GM20000 (cell line): ENCODE data around the gene CHST13.

Experiments
- DNase-seq: peaks from one replicate; pipeline ENCODE4 v3.0.0; 2012; ENCODE audit warnings: low spot score
- TF ChIP-seq, protein P1 (sequence below): IDR thresholded peaks from 2 replicates; pipeline ENCODE4 v1.5.1; 2012; ENCODE audit warnings: mild to moderate bottlenecking, control low read depth; ENCODE audit errors: extremely low read depth, missing control alignments

Gene CHST13

DNA sequence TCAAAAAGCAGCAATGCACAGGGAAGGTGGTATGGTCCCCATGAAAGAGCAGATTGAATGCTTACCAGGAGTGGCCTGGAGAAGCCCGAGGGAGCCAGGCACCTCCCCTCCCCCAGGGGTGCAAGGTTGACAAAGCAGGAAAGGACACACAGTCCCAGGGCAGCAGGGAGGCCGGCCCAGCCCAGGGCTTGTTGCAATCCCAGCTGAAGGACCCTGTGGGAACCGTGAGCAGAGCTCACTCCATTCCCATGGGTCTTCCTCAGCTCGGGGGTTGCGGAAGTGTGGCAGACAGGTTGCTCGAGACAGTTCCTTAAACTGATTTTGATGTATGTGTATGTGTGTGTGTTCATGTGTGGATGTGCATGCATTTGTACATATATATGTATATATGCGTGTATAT is 22.2 kb upstream of the CHST13 start:
- TF ChIP-seq, protein P1, sequence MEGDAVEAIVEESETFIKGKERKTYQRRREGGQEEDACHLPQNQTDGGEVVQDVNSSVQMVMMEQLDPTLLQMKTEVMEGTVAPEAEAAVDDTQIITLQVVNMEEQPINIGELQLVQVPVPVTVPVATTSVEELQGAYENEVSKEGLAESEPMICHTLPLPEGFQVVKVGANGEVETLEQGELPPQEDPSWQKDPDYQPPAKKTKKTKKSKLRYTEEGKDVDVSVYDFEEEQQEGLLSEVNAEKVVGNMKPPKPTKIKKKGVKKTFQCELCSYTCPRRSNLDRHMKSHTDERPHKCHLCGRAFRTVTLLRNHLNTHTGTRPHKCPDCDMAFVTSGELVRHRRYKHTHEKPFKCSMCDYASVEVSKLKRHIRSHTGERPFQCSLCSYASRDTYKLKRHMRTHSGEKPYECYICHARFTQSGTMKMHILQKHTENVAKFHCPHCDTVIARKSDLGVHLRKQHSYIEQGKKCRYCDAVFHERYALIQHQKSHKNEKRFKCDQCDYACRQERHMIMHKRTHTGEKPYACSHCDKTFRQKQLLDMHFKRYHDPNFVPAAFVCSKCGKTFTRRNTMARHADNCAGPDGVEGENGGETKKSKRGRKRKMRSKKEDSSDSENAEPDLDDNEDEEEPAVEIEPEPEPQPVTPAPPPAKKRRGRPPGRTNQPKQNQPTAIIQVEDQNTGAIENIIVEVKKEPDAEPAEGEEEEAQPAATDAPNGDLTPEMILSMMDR = no peak

GRCh38 chr3:126502656-126503055 is 21.3 kb upstream of the CHST13 start:
- DNase-seq = no peak
- TF ChIP-seq, protein P1 = no peak

More for the DNA sequence above, 22.2 kb upstream of the CHST13 start:
- DNase-seq = no peak

- DNase-seq = no peak
- TF ChIP-seq, protein P1 = no peak
These were observed 20.3 kb upstream of the CHST13 start for GRCh38 chr3:126503701-126504100.

- TF ChIP-seq, protein P1 = no peak
- DNase-seq = no peak
These were observed 16.1 kb upstream of the CHST13 start for GRCh38 chr3:126507886-126508285.

- no peak for DNase-seq
- TF ChIP-seq, protein P1 = no peak
These were observed 15.4 kb upstream of the CHST13 start for GRCh38 chr3:126508564-126508964.

DNA sequence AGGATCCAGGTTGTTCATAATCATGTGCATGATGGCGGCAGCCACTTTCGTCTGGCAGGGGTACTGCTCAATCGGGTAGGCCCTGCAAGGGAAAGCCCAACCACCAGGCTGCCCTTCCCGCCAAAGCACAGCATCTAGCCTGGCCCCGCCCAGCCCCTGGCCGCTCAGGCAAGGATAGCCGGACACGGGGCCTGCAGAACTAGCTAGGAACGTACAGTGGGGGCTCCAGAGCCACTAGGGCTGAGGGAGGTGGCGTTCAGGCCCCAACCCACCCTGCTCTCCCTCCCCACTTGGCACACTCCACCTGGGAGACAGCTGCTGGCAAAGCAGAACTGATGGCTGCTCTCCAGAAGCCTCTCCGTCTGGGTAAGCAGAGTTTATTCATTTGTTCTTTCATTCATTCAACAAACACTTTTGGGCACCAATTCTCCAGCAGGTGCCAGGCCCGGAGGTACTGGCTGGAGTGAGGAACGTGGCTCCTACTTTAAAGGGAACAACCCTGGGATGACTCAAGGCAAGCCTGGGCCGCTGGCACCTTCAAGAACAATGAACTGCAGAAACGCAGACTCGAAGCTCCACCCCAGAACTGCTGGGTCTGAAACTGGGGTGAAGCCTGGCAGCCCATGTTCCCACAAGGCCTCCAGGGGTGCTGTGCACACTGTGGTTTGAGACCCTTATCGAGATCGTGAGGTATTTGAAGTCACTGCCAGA is 14.2 kb upstream of the CHST13 start:
- TF ChIP-seq, protein P1 = no peak
- DNase-seq = no peak

DNA sequence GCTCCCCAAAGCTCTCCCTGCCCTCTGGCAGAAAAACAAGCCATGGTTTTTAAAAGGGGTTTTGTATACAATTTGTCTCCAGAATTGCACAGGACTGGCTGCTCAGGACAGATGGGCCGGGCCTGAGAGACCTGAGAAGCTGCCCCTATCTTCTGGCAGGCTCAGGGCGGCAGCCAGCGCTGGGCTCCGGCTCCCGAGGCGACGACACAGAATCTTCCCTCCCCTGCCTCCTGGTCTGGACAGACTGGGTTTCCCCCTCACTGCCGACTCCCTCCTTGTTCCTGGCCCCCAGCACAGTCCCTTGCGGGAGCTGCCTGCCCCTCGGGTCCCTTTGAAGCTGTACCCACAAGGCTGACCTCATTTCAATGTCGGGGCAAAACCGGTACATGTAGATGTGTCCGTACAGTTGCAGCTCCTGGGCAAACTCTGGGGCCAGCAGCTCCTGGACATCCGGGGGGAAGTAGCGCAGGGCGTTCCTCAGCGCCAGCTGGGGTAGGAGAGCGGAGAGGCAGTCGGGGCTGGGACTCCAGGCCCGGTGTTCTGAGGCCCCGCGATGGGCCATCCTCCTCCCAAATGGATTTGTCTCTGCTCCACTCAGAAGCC is 13.5 kb upstream of the CHST13 start:
- TF ChIP-seq, protein P1 = no peak
- no peak for DNase-seq
